ENCODE measurements around the gene PKLR.
"Not testable (repeated sequence)": the region's sequence is repeated elsewhere in the genome, so short reads cannot be mapped to it uniquely, and the experiment has no call there.

PKLR gene

GRCh38 chr1:155316922-155317321 is 15.7 kb upstream of the PKLR start:
- DNase-seq (ENCODE audit: low spot score), result no peak

- no peak for DNase-seq (ENCODE audit: low spot score)
Measured at GRCh38 chr1:155313261-155313660, 12.0 kb upstream of the PKLR start.

DNA sequence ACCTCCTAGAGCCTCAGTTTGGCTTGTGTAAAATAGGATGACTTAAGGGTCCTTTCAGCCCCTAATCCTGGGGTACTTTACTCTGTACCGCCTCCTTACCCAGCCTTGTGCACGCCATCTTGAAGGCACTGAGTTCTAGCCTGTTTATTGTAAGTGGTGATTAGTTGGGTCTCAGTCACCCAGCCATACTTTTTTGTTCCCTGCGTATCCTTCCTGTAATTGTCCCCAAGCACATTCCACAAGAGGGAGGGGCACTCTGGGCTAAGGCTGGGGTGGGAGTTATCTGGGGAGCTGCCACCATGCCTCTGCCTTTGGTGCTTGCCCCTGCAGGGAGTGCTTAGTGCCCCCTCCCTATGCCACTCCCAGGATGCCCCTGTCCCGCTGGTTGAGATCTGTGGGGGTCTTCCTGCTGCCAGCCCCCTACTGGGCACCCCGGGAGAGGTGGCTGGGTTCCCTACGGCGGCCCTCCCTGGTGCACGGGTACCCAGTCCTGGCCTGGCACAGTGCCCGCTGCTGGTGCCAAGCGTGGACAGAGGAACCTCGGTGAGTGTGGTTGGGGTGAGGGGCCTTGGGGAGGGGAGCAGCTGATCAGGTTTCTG is 8.3 kb upstream of the PKLR start:
- no peak for DNase-seq (ENCODE audit: low spot score)

GRCh38 chr1:155308493-155309422 is 7.5 kb upstream of the PKLR start, which contains the start of gene FDPS:
Gene FDPS, plus strand, starts transcription at chr1:155308866. Its CDS starts 924 bp downstream, at chr1:155309790.
- peak; percentile 98 for DNase-seq (ENCODE audit: low spot score)

- no peak for DNase-seq (ENCODE audit: low spot score)
Measured at GRCh38 chr1:155307247-155307740, 6.1 kb upstream of the PKLR start.

DNA sequence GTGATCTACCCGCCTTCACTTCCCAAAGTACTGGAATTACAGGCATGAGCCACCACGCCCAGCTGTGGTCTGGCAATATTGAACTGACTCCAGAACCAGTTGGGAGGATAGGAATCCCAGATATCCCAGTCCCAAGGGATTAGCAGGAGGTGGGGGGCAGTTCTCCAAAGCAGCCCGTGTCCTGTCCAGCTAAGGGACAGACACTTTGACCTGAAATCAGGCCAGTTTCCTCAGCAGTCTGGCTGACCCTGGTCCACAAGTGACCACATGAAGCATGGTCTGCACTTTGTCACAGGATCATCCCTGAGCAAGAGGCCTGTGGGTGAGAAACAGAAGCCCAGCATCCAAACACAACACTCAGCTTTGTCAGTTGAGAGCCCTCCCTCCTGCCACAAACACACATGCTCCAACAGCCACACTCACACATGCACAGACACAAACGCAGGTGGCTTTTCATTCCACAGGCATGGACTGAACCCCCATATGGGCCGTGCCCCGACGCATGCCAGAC is 4.7 kb upstream of the PKLR start:
- no peak for DNase-seq (ENCODE audit: low spot score)

DNA sequence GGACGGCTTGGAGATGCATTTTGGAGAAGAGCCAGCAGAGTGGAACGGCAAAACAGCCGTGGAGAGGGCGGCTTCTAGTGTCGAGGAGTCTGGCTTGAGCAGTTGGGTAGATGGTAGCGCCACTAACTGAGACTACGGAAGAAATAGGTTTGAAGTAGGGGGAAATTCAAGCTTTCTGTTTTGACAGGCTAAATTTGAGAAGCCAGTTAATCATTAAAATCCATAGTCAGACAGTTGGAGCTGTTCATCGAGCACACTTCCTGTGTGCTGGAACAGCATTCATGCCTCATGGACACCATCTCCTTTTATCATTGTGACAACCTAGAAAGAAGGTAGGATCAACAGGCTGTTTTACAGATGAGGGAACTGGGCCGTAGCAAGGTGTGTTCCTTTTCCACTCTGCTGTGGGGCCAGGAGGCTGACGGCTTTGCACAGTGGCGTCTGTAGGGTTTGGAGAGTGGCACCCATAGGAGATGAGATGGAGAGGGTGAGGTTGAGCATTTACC is 3.4 kb upstream of the PKLR start:
- DNase-seq (ENCODE audit: low spot score), result no peak

DNA sequence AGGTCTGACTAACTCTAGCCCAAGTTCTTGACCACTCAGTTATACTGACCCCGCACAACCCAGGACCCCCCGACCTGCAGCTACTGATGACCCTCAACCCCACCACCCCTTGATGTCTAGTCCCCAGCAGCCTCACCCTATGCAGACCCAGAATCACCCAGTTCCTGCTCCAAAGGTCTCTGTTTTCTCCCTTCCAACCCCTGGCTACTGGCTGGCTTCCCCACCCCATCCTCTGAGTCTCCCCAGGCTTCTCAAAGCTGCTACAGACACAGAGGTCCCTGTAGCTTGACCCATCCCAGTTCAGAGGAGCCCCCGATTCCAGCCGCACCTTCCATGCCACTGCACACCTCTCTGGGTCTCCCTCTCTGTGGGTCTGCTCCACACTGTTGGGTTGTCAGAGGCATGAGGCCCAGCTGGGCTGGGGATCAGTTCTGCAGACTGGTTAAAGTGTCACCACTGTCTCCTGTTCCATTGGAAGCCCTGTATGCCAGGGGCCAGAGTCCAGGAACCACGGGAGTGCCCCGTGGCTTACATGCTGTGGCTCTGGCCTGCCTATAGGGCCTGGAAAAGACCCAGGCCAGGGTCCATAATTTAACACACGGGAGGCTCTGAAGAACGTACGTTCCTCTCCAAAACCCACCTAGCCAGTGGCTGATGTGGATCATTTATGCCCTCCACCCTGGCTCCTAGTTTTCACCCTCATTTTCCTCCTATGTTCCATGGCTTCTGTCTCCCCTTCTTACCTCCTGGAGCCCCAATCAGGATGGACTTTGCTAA is 497 bp downstream of the PKLR start:
- no peak for DNase-seq (ENCODE audit: low spot score)

- DNase-seq (ENCODE audit: low spot score), result no peak
Measured at GRCh38 chr1:155300024-155300423, 1.2 kb downstream of the PKLR start.

- no peak for DNase-seq (ENCODE audit: low spot score)
Measured at GRCh38 chr1:155297384-155297783, 3.9 kb downstream of the PKLR start.

GRCh38 chr1:155296661-155297060 is 4.6 kb downstream of the PKLR start:
- DNase-seq (ENCODE audit: low spot score), result no peak

DNA sequence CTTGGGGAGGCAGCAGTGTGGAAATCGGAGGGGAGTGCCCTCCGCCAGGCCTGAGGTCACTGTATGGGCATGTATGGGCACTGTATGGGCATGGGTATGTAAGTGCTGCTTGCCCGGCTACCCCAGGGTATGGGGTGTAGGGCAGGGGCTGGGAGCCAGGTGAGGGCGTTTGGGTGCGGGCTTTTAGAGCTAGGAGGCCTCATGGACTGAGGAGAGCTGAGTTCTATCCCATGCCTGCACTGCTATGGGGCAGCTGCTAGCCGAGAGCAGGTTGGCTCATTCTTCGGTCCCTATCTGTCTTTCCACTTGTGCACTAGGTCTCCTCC is 5.3 kb downstream of the PKLR start:
- DNase-seq (ENCODE audit: low spot score), result no peak

DNA sequence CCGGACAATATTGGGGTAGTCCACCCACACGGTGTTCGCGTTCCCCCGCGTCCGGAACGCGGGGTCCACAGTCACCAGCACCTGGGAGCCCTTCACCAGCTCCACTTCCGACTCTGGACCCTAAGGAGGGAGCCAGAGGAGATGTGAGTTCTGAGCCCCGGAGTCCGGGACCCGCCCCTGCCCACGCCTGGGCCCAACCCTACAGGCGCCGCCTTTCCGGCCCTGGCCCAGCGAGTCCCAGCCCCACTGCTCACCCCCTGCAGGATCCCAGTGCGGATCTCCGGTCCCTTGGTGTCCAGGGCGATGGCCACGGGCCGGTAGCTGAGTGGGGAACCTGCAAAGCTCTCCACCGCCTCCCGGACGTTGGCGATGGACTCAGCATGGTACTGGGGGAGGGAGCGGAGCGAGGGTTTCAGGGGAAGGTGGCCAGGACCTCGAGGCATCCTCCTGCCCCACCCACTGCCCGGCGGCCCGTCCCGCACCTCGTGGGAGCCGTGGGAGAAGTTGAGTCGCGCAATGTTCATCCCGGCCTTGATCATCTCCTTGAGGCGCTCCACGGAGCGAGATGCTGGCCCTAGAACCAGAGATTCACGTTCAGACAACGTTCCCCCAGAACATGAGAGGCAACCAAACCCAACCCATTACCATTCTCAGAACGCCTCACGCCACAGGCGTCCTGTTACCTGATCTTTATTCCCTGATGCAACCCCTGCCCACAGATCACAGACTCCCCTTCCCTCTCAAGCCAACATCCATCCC is 5.9 kb downstream of the PKLR start:
- no peak for DNase-seq (ENCODE audit: low spot score)

- DNase-seq (ENCODE audit: low spot score), result no peak
Measured at GRCh38 chr1:155294520-155295182, 6.6 kb downstream of the PKLR start.

GRCh38 chr1:155293086-155293749 is 8.0 kb downstream of the PKLR start:
- no peak for DNase-seq (ENCODE audit: low spot score)

DNA sequence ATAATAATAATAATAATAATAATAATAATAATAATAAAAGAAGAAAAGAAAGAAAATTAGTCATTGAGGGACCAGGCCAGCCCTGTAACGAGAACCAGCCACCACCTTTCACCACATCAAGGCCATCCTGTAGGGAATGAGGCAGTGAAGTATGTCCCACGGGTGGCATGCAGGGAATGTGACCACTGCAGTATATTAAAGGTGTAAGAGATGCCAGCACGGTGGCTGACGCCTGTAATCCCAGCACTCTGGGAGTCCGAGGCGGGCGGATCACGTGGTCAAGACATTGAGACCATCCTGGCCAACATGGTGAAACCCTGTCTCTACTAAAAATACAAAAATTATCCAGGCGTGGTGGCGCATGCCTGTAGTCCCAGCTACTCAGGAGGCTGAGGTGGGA is 10.2 kb downstream of the PKLR start:
- not testable (repeated sequence) for DNase-seq (ENCODE audit: low spot score)

DNA sequence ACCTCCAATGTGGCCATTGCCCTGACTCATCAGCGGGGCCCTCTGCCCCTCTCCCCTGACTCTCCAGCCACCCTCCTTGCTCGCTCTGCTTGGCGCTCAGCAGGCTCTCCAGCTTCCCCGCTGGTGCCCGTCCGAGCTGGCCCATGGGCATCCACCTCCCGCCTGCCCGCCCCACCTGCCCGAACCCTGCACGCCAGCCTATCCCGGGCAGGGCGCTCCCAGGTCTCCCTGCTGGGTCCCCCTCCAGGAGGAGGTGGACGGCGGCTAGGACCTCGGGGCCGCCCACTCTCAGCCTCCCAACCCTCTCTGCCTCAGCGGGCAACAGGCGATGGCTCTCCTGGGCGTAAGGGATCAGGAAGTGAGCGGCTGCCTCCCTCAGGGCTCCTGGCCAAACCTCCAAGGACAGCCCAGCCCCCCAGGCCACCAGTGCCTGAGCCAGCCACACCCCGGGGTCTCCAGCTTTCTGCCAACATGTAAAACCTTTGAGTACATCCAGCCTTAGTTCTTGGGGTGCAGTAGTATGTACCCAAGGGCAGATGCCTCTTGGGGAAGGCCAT is 13.2 kb downstream of the PKLR start:
- no peak for DNase-seq (ENCODE audit: low spot score)

DNA sequence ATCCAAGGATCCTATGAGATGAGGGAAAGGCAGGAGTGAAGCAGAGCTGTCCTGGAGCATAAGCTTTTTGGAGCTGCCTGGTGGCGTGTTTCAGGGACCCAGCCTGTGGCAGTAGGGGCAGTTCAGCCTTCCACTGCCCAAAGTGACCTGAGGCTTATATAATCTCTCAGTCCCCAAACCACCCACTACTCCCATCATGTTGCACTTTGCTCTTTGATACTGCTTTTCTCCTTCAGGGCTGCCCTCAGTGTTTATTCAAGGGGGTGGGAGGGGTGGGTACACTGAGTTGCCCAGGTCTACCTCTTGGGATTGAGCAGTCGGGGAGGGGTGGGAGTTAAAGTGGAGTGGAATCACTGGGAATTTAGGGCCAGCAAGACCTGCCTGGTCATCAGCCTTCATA is 14.7 kb downstream of the PKLR start:
- no peak for DNase-seq (ENCODE audit: low spot score)

DNA sequence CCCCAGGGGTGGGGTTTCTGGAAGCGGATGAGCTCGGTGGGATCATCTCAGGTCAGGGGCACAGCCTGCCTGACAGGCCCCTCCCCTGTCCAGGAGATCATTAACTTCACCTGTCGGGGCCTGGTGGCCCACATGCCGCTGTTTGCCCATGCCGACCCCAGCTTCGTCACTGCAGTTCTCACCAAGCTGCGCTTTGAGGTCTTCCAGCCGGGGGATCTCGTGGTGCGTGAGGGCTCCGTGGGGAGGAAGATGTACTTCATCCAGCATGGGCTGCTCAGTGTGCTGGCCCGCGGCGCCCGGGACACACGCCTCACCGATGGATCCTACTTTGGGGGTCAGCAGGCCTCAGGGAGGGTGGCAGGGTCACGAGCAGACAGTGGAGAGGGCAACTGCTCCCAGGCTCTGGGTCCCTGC is 15.6 kb downstream of the PKLR start:
- DNase-seq (ENCODE audit: low spot score), result no peak

DNA sequence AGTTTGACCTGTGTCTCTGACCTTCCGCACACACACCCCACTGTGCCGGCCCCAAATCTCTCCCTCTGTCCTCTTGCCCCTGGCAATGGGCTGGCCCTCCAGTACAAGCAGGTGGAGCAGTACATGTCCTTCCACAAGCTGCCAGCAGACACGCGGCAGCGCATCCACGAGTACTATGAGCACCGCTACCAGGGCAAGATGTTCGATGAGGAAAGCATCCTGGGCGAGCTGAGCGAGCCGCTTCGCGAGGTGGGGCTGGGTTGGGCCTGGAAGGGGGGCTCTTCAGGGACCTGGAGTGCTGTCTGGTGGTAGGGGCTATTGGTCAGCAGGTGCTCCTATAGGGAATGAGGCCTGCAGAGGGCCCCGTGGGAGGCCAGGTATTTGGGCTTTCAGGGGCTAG is 16.2 kb downstream of the PKLR start:
- DNase-seq (ENCODE audit: low spot score), result no peak
